ENCODE measurements around the gene DENND2A.

DENND2A gene

DNA sequence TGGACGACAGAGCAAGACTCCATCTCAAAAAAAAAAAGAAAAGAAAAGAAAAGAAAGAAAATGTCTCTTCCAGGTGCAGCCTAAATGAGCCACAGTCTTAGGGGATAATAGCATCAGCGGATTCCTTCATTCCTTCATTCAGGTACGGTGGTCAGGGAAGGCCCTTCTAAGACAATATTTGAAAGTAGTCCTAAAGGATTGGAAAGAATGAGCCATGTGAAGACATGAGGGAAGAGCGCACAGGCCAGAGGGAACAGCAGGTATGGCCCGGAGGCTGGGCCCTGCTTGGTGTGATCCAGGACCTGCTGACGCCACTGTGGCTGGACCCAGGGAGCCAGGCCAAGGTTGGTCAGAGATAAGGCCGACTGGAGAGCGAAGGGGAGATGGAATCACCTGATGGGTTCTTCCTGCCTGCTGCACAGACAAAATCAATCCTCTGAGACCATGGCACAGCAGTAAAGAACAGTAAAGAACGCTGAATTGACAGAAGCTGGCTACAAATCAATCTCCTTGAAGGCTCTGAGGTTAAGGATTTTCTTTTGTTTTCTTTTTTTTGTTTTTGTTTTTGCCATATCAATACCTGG is 145.0 kb downstream of the DENND2A start:
- DNase-seq = no peak

DNA sequence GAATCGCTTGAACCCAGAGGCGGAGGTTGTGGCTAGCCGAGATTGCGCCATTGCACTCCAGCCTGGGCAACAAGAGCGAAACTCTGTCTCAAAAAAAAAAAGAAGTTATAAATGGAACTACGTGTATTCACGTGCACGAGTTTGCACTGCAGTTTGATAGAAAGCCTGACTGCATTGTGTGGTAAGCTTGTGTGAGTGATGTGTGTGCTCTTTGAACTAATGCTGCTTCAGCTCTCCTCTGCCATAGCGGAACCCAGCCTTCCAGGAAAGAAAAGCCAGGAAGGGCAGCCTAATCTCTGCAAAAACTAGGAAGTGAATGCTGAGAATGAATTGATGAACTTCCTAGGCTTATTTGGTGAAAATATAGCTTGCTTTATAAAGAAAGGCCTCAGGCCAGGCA is 145.7 kb downstream of the DENND2A start:
- no peak for DNase-seq

DNA sequence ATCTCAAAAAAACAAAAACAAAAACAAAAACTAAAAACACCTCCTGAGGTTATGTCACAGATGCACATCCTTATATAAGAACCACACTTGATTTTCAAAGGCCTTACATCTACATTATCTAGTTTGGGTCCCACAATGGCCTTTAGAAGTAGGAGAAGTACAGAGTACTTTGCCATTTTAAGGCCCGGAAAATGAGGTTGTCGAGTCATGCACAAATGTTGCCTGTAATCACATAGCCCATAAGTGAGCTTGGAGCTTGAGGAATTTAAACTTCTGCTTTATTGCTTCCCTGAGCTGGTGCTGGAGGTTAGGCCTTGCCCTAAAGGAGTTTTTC is 151.6 kb downstream of the DENND2A start:
- DNase-seq = no peak

DNA sequence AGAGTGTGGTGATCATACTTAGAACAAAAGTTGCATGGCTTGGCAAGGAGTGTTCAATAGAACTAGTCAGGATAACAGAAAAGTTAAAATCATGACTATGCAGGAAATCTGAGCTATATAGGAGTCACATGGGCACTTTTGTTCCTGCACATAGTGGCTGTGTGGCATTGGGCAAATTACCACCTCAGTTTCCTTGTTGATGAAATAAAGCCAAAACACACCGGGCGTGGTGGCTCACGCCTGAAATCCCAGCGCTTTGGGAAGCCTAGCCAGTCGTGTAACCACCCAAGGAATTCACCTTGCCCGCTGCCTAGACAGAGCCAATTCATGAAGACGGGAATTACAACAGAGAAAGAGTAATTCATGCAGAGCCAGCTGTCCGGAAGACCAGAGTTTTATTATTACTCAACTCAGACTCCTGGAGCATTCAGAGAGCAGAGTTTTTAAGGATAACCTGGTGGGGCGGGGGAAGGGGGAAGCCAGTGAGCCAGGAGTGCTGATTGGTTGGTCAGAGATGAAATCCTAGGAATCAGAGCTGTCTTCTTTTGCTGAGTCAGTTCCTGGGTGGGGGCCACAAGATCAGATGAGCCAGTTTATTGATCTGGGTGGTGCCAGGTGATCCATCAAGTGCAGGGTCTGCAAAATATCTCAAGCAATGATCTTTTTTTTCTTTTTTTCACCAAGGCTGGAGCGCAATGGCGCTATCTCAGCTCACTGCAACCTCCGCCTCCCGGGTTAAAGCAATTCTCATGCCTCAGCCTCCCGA is 154.9 kb downstream of the DENND2A start:
- DNase-seq = no peak

DNA sequence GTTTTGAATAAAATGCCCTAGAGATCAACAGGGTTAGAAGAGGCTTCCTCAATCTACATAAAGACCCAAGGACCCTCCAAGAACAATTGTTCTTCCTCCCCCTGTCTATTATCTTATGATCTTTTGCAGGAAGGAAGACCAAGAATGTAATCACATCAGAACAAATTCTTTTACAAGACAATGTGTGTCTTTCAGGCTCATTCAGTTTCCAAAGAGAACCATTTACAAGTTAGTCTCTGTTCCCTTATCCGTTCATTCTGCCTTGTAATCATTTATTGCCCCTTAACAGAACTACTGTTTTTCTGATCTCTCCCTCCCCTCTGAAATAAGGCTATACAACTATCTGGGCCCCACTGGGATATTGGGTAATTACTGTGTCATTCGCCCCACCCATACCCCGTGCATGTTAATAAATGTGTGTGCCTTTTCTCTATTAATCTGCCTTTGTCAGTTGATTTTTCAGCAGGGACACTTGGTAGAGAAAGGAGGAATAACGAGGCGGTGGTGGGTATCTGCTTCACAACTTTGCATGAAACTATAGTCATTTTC is 155.6 kb downstream of the DENND2A start:
- DNase-seq = no peak

DNA sequence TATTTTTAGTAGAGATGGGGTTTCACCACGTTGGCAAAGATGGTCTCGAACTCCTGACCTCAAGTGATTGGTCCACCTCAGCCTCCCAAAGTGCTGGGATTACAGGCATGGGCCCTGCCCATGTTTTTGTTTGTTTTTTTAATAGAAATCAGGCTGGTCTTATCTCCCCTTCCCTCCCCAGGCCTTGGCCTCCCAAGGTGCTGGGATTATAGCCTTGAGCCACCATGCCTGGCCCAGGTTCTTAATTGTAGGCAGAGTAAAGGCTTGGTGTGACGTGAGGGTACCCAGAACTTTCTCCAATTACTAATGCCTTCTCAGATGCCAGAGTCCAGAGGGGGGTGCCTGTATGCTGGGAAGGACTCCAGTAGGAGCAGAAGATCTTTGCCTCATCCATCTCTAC is 156.1 kb downstream of the DENND2A start:
- no peak for DNase-seq

DNA sequence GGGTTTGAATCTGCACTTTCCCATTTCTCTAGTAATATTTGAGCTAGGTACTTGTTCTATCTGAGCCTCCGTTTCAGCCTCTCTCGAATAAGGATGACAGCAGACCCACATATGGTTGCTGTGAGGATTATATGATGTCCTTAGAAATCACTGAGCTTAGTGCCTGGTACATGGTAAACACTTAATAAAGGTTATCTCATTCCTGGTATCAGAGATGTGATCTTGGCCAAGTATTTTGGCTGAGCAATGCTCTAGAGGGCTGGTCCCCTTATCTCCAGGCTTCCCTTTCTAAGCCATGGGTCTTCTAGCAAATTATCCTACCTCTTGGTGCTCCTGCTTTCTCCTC is 160.9 kb downstream of the DENND2A start:
- DNase-seq = no peak

DNA sequence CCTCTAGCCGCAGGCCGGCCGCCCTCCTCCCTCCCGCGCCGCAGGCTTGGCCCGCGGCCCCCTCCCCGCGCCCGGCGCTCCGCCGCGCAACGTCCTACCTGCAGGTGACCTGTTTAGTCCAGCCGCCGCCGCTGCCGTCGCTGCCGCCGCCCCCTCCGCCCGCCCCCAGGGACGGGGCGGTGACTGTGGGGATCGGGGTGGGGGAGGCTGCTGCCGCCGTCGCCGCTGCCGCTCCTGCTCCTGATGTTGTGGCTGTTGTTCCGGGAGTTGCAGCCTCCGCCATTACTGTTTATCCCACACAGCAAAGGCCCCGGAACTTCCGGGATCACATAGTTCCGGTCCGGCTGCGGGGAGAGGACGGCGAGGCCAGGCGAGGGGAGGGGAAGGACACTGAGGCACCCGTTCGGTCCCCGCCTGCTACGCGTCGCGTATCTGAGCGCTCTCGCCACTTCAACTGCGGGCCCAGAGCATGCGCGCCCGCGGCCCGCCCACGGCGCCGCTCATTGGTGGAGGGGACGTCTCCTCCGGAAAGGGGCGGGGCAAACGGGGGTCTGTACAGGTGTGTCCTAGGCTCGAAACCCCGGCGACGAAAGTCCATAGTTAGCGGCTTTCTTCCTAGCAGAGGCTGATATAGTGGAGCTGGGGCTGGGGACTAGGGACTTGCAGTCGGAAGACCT is 161.4 kb downstream of the DENND2A start, which contains the start of gene MKRN1:
TSS of gene MKRN1 (minus strand) at position 444 of the 677 bp plus-strand sequence. CDS start at position 283, 161 bp downstream.
- DNase-seq = peak; percentile 96 to 97

DNA sequence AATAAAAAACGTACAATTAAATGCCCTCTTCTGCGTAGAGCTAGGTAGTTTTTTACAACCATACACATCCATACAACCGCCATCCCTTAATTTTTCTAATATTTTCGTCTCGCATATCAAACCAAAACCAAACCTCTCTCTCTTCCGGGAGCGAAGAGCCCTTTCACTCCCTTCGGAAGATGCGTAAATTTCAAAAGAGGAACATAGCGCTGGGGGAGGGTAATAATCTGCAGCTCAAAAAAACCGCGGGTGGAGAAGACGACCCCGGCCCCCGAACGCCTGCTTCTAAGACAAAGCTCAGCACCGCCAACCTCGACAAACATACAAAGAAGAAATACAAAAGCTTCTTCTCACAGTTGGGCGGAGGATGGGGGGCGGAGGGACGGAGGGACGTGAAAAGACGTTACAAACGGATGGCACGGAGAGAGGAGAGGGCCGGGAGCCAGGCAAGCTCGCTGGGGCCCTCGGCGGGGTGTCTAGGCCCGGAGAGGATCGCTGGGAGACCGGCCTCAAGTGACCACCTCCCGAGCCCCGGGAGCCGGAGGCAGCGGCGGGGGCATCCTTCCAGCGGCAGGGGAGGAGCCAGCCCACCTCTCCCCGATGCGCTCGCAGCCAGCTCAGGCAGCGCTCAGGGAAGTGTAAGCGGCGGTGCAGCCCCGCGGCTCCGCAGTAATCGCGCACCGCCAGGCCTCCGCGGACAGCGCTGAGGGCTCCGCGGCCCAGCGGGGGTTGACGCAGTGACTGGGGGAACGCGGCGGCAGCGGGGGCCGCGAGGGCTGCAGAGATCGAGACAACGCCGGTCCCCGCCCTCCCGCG is 162.2 kb downstream of the DENND2A start:
- no peak for DNase-seq

DNA sequence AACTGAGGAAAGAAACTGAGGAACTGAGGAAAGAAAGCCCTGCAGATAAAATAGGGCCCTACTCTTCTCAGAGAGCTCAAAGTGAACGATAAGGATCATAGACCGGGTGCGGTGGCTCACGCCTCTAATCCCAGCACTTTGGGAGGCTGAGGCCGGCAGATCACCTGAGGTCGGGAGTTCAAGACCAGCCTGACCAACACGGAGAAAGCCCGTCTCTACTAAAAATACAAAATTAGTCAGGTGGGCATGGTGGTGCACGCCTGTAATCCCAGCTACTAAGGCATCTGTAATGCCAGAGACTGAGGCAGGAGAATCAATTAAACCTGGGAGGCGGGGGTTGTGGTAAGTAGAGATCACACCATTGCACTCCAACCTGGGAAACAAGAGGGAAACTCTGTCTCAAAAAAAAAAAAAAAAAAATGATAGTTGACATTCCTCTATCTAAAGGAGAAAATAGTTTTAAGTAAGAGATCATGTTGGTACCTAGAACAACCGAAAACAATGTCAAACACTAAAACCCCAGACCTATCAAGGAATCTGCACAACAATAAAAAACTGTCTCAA is 163.8 kb downstream of the DENND2A start:
- DNase-seq = no peak

DNA sequence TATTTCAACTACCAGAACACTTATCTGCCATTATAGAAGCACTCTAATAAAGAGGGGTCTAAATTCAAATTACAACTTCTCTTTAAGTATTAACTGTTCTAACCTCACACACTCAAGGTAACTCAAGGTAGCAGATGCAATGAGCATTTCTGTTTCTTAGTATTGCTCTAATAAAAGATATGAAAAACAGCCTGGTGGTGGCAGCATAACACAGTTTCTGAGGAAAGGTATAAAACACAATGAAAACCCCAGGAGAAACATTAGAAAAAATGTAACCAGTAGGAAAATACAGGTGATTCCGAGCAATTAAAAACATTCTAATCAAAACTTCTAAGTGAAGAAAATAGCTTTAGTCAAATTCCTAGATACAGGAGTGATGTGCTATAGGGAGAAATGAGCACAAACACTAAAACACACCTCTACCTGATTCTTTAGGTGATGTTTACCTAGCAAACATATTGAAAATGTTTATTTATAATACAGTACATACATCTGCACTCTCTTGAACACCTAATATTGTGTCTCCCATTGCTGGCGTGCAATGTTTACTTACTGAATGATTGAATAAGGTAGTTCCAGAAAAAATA is 164.8 kb downstream of the DENND2A start:
- peak; percentile 4 to 68 for DNase-seq
